ENCODE results near the gene NEU2.

NEU2 gene

GRCh38 chr2:233035426-233036161, 3.1 kb downstream of the NEU2 start:
- ChIA-PET CTCF (no interaction called here), POLR2A (no interaction called here)

GRCh38 chr2:233036162-233036838, 3.8 kb downstream of the NEU2 start:
- no peak for DNase-seq (ENCODE audit: extremely low spot score)
- CTCF ChIA-PET, result no interaction called here
- POLR2A ChIA-PET, result no interaction called here
- TF ChIP-seq SP1 (IDR thresholded peaks at IDR 0.05), result no peak
- TF ChIP-seq ZNF384 (IDR thresholded peaks at IDR 0.05), result no peak
- no peak for TF ChIP-seq NFRKB (IDR thresholded peaks at IDR 0.05)
- TF ChIP-seq FOXM1 (IDR thresholded peaks at IDR 0.05; ENCODE audit: borderline replicate concordance), result no peak
- no peak for TF ChIP-seq FOXK2 (IDR thresholded peaks at IDR 0.05)
- TF ChIP-seq L3MBTL2 (conservative IDR thresholded peaks at IDR 0.05), result no peak
- no peak for TF ChIP-seq BHLHE40 (IDR thresholded peaks at IDR 0.05; ENCODE audit: borderline replicate concordance)
- no peak for TF ChIP-seq PKNOX1 (IDR thresholded peaks at IDR 0.05)
- no peak for TF ChIP-seq SUZ12 (IDR thresholded peaks at IDR 0.05)
- TF ChIP-seq FOXA1 (IDR thresholded peaks at IDR 0.05), result no peak
- no peak for TF ChIP-seq TARDBP (IDR thresholded peaks at IDR 0.05)
- no peak for TF ChIP-seq LEF1 (IDR thresholded peaks at IDR 0.05; ENCODE audit: borderline replicate concordance)
- no peak for TF ChIP-seq CTBP1 (IDR thresholded peaks at IDR 0.05; ENCODE audit: borderline replicate concordance)
- no peak for TF ChIP-seq HDGF (IDR thresholded peaks at IDR 0.05; ENCODE audit: borderline replicate concordance)
- no peak for TF ChIP-seq ARNT (IDR thresholded peaks at IDR 0.05)
- no peak for TF ChIP-seq ELF4 (IDR thresholded peaks at IDR 0.05)

More at GRCh38 chr2:233035426-233036161, 3.1 kb downstream of the NEU2 start:
- no peak for DNase-seq (ENCODE audit: extremely low spot score)
- TF ChIP-seq NFRKB (IDR thresholded peaks at IDR 0.05) (no peak), FOXK2 (IDR thresholded peaks at IDR 0.05) (no peak), CTBP1 (IDR thresholded peaks at IDR 0.05; ENCODE audit: borderline replicate concordance) (no peak), FOXA1 (IDR thresholded peaks at IDR 0.05) (no peak), BHLHE40 (IDR thresholded peaks at IDR 0.05; ENCODE audit: borderline replicate concordance) (no peak), ELF4 (IDR thresholded peaks at IDR 0.05) (no peak), L3MBTL2 (conservative IDR thresholded peaks at IDR 0.05) (no peak), SP1 (IDR thresholded peaks at IDR 0.05) (no peak), PKNOX1 (IDR thresholded peaks at IDR 0.05) (no peak), FOXM1 (IDR thresholded peaks at IDR 0.05; ENCODE audit: borderline replicate concordance) (no peak)

- ChIA-PET POLR2A (no interaction called here), CTCF (no interaction called here)
- no peak for DNase-seq (ENCODE audit: extremely low spot score)
- no peak for TF ChIP-seq SUZ12 (IDR thresholded peaks at IDR 0.05)
- no peak for TF ChIP-seq CTBP1 (IDR thresholded peaks at IDR 0.05; ENCODE audit: borderline replicate concordance)
- no peak for TF ChIP-seq HDGF (IDR thresholded peaks at IDR 0.05; ENCODE audit: borderline replicate concordance)
- no peak for TF ChIP-seq ELF4 (IDR thresholded peaks at IDR 0.05)
- no peak for TF ChIP-seq SP1 (IDR thresholded peaks at IDR 0.05)
- TF ChIP-seq NFRKB (IDR thresholded peaks at IDR 0.05), result no peak
Measured at GRCh38 chr2:233037078-233037477, 4.6 kb downstream of the NEU2 start.

- no peak for TF ChIP-seq HDGF (IDR thresholded peaks at IDR 0.05; ENCODE audit: borderline replicate concordance)
- no peak for TF ChIP-seq SUZ12 (IDR thresholded peaks at IDR 0.05)
- no peak for TF ChIP-seq FOXA1 (IDR thresholded peaks at IDR 0.05)
- TF ChIP-seq FOXM1 (IDR thresholded peaks at IDR 0.05; ENCODE audit: borderline replicate concordance), result no peak
- no peak for TF ChIP-seq SP1 (IDR thresholded peaks at IDR 0.05)
- TF ChIP-seq TARDBP (IDR thresholded peaks at IDR 0.05), result no peak
- TF ChIP-seq L3MBTL2 (conservative IDR thresholded peaks at IDR 0.05), result no peak
- no peak for TF ChIP-seq ELF4 (IDR thresholded peaks at IDR 0.05)
- POLR2A ChIA-PET, result no interaction called here
- CTCF ChIA-PET, result interaction anchor here (0.6 kb wide), 1 partner anchor 381 kb away, joined by 3 read pairs; no protein-coding TSS in a partner anchor
- DNase-seq (ENCODE audit: extremely low spot score), result no peak
Measured at GRCh38 chr2:233039212-233039845, 6.9 kb downstream of the NEU2 start.

GRCh38 chr2:233039846-233040530, 7.5 kb downstream of the NEU2 start:
- POLR2A ChIA-PET, result no interaction called here
- TF ChIP-seq FOXM1 (IDR thresholded peaks at IDR 0.05; ENCODE audit: borderline replicate concordance), result no peak
- no peak for TF ChIP-seq HDGF (IDR thresholded peaks at IDR 0.05; ENCODE audit: borderline replicate concordance)
- TF ChIP-seq FOXA1 (IDR thresholded peaks at IDR 0.05), result no peak
- TF ChIP-seq CTBP1 (IDR thresholded peaks at IDR 0.05; ENCODE audit: borderline replicate concordance), result no peak
- TF ChIP-seq ARNT (IDR thresholded peaks at IDR 0.05), result no peak
- no peak for TF ChIP-seq LEF1 (IDR thresholded peaks at IDR 0.05; ENCODE audit: borderline replicate concordance)
- TF ChIP-seq SP1 (IDR thresholded peaks at IDR 0.05), result no peak
- TF ChIP-seq TARDBP (IDR thresholded peaks at IDR 0.05), result no peak
- CTCF ChIA-PET, result no interaction called here
- DNase-seq (ENCODE audit: extremely low spot score), result no peak

GRCh38 chr2:233040571-233040970, 8.1 kb downstream of the NEU2 start:
- ChIA-PET POLR2A (no interaction called here), CTCF (no interaction called here)
- TF ChIP-seq SP1 (IDR thresholded peaks at IDR 0.05), result no peak
- no peak for TF ChIP-seq FOXM1 (IDR thresholded peaks at IDR 0.05; ENCODE audit: borderline replicate concordance)
- no peak for TF ChIP-seq FOXK2 (IDR thresholded peaks at IDR 0.05)
- TF ChIP-seq NFRKB (IDR thresholded peaks at IDR 0.05), result no peak
- TF ChIP-seq ARNT (IDR thresholded peaks at IDR 0.05), result no peak
- TF ChIP-seq SUZ12 (IDR thresholded peaks at IDR 0.05), result no peak
- no peak for TF ChIP-seq ELF4 (IDR thresholded peaks at IDR 0.05)
- no peak for TF ChIP-seq FOXA1 (IDR thresholded peaks at IDR 0.05)
- no peak for DNase-seq (ENCODE audit: extremely low spot score)

Measured in HEK293T (cell line).